Stimulated activated CD4-positive, alpha-beta T cell treated with anti-CD3 and anti-CD28 coated beads, Interleukin-4, amount 100 ng/mL, for 24 hours (primary cell): ENCODE data around the gene ELF4.
A peak's percentile ranks its signal among the peaks of the same experiment; 100 is the strongest.

Experiments used
- DNase-seq: peaks from one replicate; pipeline ENCODE4 v3.0.0-alpha.2; 2020

Gene ELF4

DNA sequence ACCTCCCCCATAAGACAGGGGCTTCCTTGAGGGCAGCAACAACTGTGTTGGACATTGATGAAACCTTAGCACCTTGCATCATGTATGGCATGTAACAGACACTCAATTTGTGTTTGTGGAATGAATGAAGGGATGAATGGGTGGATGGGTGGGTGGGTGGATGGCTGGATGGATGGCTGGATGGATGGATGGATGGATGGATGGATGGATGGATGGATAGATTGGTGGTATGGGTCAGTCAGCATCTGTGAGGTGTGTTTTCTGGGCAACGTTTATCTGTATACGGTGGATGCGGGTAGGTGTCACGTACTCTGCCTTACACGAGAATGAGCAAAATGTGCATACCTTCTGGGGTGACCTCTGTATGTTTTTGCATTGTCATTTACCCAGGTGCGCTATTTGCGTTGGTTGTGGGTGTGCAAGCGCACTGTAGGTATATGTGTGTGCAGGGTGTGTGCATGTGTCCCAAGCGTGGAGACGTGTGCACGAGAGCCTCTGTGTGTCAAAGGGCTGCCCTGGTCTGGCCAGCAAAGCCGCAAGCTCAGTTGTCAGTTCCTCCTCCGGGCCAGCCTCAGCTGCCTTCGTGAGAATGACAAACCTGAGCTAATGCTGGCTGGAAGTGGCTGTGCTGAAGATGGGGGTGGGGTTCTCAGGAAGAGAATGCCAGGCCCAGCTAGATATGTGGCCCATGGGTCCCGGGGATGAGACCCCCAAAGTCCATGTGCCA lies 26.5 kb downstream of the ELF4 start:
- DNase-seq = no peak

DNA sequence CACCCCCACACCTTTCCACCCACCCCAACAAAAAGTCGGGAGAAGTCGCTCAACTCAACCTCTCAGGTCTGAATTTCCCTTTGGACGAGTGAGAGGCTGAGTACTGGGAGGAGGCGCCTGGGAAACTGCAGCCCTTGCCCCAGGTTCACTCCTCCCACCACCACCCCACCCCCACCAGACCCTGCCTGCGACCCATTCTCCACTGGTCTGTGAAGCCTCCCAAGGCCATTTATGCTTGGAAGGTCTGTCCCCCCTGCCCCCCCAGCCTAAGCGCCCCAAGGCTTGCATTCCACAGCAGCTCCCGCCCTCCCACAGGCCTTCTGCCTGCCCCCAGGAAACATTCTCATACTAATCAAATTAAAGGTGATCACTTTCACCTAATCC lies 27.2 kb downstream of the ELF4 start:
- DNase-seq = no peak

DNA sequence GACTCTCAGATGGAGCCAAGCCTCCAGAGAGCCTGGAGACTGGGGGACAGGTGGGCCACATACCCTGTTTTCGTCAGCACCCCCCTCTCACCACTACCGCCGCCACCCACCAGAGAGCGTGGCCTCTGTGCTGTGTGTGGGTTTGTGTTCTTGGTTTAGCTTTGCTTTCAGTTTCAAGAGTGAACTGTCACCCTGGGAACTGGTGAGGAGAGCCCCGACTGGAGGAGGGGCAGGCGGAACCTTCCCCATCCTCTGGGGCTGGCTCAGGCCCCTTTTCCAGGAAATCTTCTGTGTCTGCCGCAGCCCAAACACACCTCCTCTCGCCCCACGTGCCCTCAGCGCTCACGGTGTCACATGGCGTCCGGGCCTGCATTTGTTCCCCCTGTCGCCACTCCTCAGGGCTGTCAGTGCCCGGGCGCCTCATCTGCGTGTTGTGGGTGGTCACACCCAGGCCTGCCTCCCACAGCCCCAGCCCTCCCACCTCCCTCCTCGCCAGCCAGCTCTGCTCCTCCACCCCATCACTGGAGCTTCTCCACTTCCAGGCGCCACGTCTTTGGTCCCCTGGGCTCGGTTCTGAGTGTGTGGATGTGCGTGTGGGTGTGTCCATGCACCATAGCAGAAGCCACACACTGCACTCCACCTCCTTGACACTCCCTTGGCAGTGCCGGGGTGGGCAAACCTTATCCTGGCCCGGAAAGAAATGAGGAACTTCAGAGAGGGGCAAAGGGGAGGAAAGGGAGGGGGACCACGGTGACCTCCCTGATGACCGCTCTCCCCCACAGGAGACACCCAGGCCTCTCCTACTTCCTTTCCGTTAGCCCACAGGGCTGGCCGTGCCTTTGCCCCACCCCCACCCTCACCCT lies 27.8 kb downstream of the ELF4 start:
- DNase-seq = peak; percentile 73

DNA sequence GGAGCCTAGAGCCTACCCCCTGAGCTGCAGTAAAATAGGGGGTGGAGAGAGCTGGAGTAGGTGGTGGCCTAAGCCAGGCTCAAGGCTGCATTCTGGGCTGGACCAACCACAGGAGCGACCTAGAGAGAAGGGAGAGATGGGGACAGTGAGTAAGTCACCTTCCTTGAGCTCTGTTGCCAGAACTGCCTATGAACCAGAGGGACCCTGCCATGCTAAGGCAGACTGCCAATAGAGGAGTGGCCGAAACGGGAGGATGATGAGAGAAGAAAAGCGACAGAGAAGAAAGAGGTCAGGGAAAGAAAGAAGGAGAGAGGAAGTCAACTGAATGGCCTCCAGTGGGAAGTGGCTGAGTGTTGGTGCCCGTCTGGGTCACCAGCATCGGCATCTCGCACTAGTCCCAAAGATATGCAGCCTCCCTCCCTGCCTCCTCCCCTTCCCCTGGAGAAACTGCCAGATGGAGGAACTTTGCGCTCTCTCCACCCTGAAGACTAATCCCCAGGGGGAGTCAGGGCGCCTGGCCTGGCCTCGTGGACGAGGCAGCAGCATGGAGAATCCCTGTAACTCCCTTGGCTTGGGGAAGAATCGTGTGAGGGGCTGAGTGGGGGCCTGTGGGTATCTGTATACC lies 28.8 kb downstream of the ELF4 start:
- DNase-seq = no peak

DNA sequence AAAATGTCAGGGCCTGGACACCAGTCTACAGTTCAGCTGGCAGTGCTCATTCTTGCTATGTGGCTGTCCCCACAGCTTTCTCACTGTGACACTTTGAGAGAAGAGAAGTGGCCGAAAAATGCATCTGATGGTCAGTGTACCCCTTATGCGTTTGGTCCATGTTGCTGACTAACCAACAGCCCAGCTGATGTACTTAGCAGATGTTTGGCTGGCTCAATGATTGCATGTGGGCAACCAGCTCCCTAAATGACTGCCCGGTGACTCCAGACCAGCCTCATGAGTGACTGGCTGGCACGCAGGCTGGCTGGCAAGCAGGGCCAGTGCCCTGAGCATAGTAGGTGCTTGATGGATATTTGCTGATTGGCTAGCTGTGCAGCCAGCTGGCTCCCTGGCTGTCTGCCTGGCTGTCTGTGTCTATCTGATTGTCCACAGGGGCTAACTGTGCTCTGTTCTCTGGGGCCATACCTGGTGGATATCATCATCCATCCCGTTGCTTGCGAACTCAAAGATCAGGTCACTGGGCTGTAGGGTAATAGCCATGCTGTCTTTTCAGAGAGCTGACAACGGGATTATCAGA lies 29.4 kb downstream of the ELF4 start:
- no peak for DNase-seq

DNA sequence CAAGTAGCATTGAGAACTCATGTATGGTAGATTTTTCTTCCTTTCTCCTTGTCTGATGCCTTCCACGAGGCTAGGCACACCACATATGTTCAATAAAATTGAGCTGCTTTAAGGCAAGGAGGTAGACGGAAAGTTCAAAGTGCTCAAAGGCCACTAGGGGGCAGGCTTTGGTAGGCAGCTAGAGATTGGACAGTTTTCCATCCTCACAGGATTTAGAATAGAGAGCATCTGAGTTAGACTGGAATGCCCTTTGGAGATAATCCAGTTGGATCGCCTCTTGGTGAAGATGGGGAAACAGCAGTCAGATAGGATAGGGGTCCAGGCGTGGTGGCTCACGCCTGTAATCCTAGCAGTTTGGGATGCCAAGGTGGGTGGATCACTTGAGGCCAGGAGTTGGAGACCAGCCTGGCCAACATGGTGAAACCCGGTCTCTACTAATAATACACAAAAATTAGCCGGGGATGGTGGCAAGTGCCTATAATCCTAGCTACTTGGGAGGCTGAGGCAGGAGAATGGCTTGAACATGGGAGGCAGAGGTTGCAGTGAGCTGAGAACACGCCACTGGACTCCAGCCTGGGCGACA lies 30.4 kb downstream of the ELF4 start:
- peak; percentile 62 for DNase-seq

DNA sequence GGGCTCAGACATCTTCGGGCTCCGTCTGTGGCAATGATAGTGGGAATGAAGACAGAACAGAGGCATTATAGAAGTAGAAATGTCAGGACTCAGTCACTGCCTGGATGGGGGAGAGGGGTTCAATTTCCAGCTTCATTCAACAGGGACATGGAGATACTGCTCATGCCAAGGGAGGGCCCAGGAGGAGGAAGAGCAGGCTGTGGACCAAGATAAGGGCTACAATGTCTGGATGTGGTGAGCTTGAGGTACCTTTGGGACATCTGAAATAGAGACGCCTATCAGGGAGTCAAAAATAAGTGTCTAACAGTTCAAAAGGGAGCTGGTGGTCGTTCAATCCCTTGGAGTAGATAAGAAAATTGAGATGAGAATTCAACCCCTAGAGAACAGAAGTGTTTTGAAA lies 34.5 kb downstream of the ELF4 start:
- DNase-seq = no peak

DNA sequence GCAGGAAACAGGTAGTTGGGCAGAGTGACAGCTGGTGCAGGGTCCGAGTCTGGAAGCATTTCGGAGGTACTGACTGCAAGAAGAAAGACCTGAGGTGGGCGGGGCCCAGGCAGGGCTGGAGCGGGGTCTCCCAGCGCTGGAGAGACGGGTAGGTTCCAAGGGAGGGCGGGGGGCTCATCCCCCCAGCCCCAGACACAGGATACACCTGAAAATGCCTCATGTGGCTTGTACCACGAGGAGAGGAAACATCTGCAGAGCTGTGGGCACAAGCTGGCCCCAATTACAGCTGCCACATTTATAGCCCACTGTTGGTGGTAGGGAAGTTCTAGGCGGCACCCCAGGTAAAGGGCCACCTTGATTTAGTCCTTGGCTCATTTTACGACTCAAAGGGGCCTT lies 38.0 kb downstream of the ELF4 start:
- no peak for DNase-seq

DNA sequence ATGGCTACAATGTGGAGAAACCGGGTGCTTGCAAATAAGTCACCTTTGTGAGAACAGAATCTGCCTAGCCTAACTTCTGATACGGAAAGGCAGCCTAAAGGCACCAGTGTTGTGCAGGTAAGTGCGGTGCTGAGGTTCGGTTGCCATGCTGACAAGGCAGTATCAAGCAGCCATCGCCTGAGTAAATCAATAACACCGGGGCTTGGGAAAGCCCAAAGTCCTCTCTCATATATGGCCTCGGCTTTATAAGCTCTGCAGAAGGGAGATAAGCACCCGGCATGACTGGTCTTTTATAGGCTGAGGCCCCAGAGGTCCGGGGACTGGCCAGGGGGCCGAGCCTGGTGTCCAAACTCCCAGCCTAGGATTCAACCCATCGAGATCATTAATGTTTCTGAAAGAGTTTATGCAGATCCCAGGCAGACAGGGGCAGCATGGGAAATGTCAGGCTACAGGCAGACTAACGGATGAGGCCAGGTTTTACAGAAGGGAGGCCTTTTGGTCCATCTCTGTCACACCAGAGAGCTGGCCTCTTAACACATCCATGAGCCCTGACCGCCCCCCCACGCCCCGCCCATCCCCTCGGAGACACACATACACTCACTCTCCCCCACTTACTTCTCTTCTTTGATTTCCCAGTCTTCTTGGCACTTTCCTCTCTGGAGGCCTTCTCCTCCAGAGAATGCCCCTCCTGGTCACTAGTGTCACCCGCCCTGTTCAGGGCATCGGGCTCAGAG lies 38.5 kb downstream of the ELF4 start:
- DNase-seq = no peak

DNA sequence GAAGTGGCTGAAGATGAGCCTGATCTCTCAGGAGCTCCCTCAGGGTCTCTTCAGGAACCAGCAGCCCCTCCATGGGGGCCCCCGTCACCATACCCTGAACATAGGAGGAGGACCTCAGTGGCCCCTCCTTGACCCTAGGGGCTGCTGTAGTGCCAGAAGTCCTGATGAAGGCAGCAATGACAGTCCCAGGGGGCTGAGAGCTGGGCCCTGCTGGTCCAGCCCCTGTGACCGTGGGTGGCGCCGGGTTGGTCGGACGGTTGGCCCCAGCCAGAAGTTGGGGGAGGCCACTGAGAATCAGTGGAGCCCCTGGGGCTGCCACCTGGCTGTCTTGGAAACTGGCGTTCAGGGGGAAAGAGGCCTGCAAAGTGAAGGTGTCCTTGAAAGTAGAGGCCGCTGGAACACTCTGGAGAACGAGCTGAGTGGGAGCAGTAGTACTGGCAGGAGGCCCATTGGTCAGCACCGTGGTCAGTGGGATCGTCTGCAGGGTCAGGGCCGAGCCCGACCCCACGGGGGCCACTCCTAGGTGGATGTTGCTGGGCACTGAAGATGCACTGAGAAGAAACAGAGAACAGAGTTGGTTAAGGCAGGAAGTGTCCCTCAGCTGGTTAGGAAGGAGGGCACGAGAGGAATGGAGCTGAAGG lies 43.2 kb downstream of the ELF4 start:
- no peak for DNase-seq

DNA sequence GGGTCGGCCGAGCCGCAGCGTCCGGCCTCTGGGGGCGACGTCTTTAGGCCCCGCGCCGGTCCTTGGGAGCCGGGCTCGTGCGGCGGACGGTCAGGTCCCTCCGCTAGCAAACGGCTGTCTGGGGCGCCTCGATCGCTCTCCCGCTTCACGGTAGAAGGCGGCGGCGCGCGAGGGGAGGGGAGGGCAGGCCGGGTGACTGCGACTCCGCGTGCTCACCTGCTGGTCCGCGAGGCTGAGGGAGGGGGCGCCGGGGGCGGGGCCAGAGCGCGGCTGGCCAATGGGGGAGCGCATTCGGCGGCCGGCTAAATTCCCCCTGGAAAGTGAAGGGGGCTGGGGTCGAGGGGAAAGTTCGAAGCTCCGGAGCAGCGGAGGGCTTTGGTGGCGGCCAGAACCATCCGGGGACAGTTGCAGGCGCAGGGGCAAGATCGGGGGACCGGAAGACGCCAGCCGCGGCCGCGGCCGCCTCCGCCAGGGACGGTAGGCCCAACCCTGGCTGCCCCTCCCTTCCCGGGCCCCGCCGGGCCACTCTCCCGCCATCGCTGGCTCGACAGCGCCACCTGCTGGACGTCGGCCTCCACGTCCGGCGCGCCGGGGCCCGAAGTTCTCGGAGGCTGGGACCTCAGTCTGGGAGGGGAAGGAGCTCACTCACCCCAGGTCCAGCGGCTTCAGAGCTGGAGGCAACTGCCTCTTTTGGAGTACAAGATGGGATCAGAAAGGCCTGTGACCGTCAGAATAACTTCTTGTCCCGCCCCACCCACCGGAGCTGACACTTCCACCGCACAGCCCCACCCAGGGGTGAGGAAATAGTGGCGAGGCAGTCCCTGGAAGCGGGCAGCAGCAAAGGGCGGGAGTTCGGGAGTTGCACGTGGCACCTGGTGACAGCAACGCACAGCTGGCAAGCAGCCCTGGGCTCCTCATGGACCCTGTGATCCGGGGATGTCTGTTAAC lies 49.9 kb downstream of the ELF4 start:
- peak; percentile 83 for DNase-seq

DNA sequence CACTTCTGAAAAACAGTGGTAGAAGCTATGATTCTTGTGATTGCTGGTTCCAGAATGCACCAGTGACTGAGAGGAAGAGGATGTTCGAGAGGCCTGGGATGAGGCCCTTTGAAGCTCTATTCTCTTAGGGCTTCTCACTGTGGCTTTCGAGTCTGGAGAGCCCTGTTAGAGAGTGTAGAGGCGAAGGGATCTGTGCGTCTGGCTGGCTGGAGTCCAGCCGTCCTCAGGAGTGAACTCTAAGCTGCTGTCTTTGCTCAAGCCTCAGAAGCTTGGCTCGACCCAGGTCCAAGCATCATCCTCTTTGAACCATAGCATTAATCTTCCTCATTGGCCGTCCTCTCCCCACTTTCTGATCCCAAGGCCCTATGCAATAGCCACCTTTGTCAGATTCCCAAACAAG lies 51.6 kb downstream of the ELF4 start:
- DNase-seq = no peak

DNA sequence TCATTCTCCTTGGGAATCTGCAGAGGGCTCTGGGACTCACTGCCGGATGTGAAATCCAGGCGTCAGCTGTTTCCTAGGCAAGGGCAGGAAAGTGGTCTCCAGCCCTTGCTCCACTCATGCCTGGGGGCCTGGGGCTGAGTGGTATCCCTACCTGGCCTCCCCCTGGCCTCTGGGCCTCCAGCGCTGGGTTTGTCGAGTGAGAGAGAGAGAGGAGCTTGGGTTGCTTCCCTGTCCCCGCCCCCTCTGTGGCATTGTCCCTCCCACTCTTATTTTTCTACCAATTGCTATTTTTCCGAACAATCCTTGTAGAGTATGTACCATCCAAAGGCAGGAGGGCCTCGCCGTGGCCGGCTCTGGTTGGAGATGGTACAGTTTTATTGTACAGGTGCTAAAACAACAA lies 53.1 kb downstream of the ELF4 start:
- no peak for DNase-seq

DNA sequence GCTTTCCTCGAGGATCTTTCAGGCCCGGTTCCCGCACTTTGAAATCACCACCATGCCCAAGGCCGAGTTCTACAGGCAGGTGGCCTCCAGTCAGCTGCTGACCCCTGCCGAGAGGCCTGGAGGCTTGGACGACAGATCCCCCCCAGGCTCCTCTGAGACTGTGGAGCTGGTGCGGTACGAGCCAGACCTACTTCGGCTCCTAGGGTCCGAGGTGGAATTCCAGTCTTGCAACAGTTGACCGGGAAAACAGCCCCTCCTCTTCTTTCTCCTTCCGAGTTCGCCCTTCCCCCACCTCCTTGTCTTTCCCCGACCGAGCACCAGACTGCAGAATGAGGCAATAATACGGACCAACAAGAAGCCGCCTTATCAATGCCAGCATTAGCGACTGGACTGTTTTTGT lies 54.4 kb downstream of the ELF4 start:
- DNase-seq = no peak

DNA sequence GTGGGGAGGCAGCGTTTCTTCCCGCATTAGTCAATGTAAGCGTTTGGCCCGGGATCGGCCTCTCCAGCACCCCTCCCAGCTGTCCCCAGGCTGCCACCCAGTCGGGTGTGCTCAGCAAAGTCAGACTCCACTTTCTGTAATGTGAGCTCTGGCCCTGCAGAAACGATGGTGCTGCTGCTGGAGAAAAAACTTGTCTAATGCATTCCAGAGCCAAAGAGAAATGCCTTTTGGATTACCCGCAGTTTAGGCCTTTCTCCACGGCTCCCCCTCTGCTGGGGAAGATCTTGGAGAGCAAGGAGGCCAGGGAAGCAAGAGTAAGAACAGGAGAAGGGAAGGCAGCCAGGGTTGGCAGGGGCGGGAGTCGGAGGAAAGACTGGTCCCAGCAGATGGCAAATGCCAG lies 55.2 kb downstream of the ELF4 start:
- no peak for DNase-seq

DNA sequence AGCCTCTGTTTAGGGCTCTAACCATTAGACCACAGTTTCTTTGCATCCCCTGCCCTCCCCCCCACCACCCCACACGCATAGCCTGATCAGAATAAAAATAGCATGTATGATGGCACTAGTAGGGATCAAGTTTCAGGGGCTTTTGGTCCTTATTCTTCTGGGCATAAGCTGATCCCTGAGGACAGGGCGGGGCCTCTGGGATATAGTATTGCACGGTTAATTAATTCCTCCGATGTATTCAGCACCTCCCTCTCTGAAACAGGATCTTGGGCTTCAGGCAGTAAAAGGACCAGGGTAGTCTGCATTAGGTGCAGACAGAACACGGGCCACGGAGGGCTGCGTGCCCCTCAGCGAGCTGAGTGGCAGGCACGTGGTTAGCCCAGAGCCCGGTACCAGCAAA lies 57.1 kb downstream of the ELF4 start:
- DNase-seq = no peak

DNA sequence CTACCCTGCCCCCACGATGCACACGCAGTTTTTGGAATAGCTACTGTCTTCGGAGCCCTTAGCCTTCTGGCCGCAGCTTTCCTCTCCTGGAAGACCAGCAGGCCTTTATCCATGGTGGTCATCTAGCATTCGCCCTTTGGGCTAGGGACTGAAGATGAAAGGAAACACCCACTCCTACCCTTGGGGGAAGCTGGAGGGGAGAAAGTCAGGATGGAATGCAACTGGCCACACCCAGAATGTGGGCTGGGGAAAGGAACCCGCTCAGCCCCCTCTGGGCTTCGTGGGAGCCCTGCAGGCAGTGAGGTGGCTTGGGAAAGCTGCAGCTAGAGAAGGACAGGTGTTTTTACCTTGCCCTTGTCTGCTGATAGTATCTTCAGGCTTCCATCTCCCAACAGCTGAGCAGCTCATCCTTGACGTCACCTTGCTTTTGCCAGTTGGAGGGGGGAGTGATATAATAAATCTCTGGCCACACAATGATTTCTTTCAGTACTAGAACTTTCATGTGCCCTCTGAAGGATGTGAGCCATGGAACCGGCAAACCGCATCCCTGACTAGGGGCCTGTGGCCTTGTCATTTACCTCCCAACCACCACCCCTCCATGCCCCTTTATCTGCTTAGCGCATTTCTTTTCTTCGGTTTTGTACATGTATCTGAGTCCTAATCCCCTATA lies 59.0 kb downstream of the ELF4 start:
- no peak for DNase-seq

DNA sequence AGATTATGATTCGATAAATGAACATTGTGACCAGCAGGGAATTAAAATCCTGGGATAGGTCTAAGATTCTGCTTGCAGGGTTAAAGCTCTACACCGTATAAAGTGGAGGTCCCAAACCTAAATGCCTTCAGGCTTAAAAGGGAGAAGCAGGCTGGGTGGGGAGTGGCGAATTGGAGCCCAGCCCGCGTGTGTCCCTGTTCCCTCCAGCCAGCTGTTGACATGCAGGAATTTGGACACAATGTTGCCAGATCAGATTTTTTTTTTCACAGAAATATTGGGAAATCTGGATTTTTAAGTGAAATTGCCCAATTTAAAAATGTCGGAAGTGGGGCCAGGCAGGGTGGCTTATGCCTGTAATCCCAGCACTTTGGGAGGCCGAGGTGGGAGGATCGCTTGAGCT lies 60.5 kb downstream of the ELF4 start:
- no peak for DNase-seq

DNA sequence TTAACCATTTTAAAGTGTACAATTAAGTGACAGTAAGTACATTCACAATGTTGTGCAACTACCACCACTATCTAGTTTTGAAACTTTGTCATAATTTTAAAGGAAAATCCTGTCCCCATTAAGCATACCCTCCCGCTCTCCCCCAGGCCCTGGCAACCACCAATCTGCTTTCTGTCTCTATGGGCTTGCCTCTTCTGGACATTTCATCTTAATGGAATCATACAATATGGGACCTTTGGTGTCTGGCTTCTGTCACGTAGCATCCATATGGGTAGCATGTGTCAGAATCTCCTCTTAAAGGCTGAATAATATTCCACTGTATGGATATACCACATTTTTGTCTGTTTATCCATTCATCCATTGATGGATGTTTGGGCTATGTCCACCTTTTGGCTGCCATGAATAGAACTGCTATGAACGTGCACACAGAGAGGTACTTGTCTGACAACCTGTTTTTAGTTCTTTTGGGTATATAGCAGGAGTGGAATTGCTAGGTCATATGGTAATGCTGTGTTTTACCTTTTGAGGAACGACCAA lies 61.5 kb downstream of the ELF4 start:
- DNase-seq = no peak

DNA sequence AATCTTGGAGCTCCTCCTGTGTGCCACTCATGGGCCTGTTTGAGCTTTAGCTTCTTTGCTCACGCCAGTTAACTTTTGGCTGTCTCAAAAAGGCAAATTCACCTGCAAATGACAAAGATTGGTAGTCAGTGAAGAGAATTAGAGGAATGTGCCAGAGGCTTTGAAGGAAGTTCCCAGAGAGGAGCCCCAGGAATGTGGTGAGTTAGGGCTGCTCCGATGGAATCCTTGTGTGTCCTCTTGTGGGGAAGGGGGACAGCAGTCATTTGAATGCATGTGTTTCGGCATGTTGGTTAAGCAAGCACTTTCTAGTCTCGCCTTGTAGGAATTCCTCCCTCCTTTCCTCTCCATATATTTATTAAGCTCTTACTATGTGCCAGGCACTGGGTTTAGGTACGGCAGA lies 62.9 kb downstream of the ELF4 start:
- DNase-seq = no peak
